ENCODE data around the gene NSG1. TPM values are rescaled to one million over a fixed set of nuclear protein-coding genes. Genes with fewer than 3 reads are reported as not detected.

Gene NSG1
- total RNA-seq, 1 donor from 2014 or later: 10.6 TPM

DNA sequence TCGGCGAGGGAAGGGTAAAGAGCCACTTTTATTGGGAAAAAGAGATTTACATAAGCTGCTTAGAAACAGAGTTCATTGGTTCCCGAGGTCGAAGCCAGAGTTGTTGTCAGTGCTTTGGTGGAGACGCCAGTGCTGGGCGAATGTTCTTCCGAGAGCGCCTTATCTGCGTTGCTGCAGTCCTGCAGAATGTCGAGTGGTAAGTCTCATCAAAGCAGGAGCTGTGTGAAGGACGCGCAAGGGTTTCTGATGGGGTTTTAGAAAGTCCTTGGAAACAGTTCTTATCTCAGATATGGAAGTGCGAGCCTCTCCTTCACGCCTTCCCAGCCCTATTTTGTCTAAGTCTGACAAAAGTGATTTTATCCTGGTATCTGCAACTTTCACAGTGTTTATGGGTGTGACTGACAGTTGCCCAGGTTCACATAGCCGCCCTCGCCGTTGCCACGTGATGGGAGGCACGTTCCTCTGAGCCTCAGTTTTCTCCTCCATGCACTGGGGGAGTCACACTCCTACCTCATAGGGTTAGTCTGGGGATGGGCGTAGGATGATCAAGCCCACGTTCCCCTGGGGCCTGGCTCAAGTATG, 47.3 kb upstream of the NSG1 start:
- DNase-seq (ENCODE audit: low read depth) (no peak), FAIRE-seq (no peak)
- Histone ChIP-seq H3K4me3 (ENCODE audit: insufficient read depth, low read depth, low read length) (no peak overlapping the region), H3K27me3 (ENCODE audit: insufficient read depth, low read length) (peaks cover 27% of the 10 kb centered on the region), H3K4me2 (ENCODE audit: low read length) (no peak overlapping the region), H3K9ac (ENCODE audit: low read length) (no peak overlapping the region), H3K36me3 (ENCODE audit: insufficient read depth, low read length) (no peaks in the 10 kb centered on the region), H3K4me1 (ENCODE audit: insufficient read depth, low read length) (no peaks in the 10 kb centered on the region), H4K20me1 (ENCODE audit: insufficient read depth, low read length) (no peaks in the 10 kb centered on the region), H2AFZ (ENCODE audit: low read depth, low read length) (no peak overlapping the region), H3K79me2 (ENCODE audit: insufficient read depth, low read length) (no peaks in the 10 kb centered on the region), H3K9me3 (ENCODE audit: insufficient read depth, low read depth, low read length) (no peaks in the 10 kb centered on the region), H3K27ac (ENCODE audit: low read depth, low read length) (no peak overlapping the region)
- Mint-ChIP-seq H3K4me1 (ENCODE audit: low read depth, unreplicated experiment) (no peaks in the 10 kb centered on the region), H3K27ac (ENCODE audit: unreplicated experiment) (no peak overlapping the region), H3K4me3 (ENCODE audit: unreplicated experiment) (no peak overlapping the region), H3K27me3 (ENCODE audit: low read depth, unreplicated experiment) (peaks cover 31% of the 10 kb centered on the region), H3K36me3 (ENCODE audit: low read depth, unreplicated experiment) (no peaks in the 10 kb centered on the region), H3K9me3 (ENCODE audit: unreplicated experiment) (no peaks in the 10 kb centered on the region)
- TF ChIP-seq, protein P1, sequence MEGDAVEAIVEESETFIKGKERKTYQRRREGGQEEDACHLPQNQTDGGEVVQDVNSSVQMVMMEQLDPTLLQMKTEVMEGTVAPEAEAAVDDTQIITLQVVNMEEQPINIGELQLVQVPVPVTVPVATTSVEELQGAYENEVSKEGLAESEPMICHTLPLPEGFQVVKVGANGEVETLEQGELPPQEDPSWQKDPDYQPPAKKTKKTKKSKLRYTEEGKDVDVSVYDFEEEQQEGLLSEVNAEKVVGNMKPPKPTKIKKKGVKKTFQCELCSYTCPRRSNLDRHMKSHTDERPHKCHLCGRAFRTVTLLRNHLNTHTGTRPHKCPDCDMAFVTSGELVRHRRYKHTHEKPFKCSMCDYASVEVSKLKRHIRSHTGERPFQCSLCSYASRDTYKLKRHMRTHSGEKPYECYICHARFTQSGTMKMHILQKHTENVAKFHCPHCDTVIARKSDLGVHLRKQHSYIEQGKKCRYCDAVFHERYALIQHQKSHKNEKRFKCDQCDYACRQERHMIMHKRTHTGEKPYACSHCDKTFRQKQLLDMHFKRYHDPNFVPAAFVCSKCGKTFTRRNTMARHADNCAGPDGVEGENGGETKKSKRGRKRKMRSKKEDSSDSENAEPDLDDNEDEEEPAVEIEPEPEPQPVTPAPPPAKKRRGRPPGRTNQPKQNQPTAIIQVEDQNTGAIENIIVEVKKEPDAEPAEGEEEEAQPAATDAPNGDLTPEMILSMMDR (IDR thresholded peaks at IDR 0.05; ENCODE audit: insufficient read depth, low read depth, low read length): no peak
- no peak for TF ChIP-seq EZH2 (IDR thresholded peaks at IDR 0.05; ENCODE audit: insufficient read depth, low read length)

DNA sequence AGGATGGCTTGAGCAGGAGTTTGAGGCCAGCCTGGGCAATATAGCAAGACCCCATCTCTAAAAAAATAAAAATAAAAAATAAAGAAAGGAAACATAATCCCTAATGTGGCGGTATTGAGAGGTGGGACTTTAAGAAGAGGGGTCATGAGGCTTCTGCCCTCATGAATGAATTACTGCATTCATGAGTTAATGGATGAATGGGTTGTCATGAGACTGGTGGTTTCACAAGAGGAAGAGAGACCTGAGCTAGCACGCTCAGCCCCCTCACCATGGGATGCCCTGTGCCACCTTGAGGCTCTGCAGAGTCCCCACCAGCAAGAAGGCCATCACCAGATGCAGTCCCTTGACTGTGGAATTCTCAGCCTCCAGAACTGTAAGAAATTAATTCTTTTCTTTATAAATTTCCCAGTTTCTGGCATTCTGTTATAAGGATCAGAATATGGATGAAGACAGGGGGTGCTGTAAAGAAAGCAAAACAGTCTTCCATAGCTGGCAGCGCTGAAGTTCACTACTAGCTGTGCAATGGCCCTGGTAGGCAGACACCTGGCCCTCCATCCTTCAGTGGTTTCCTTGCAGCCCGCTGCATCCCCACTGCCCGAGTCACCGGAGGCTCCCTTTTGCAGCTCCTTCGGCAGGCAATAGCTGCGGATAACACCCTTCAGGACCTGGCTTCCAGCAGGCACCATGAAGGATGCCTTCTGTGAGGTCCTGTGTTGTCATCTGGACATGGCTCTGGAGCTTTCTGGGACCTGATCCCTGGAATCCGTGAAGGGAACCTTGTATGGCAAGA, 44.8 kb upstream of the NSG1 start:
- no peak overlapping the region for H3K4me3 ChIP-seq (ENCODE audit: insufficient read depth, low read depth, low read length)
- H4K20me1 ChIP-seq (ENCODE audit: insufficient read depth, low read length): no peaks in the 10 kb centered on the region
- H3K9me3 ChIP-seq (ENCODE audit: insufficient read depth, low read depth, low read length): no peaks in the 10 kb centered on the region
- H3K27ac Mint-ChIP-seq (ENCODE audit: unreplicated experiment): no peak overlapping the region
- DNase-seq (ENCODE audit: low read depth) (no peak), FAIRE-seq (no peak)
- peaks cover 28% of the 10 kb centered on the region for H3K27me3 ChIP-seq (ENCODE audit: insufficient read depth, low read length)
- H3K36me3 Mint-ChIP-seq (ENCODE audit: low read depth, unreplicated experiment): no peaks in the 10 kb centered on the region
- no peaks in the 10 kb centered on the region for H3K4me1 Mint-ChIP-seq (ENCODE audit: low read depth, unreplicated experiment)
- H3K4me3 Mint-ChIP-seq (ENCODE audit: unreplicated experiment): no peak overlapping the region
- no peak overlapping the region for H3K9ac ChIP-seq (ENCODE audit: low read length)
- TF ChIP-seq, protein P1 (IDR thresholded peaks at IDR 0.05; ENCODE audit: insufficient read depth, low read depth, low read length): no peak
- no peak for TF ChIP-seq EZH2 (IDR thresholded peaks at IDR 0.05; ENCODE audit: insufficient read depth, low read length)
- no peaks in the 10 kb centered on the region for H3K4me1 ChIP-seq (ENCODE audit: insufficient read depth, low read length)
- no peaks in the 10 kb centered on the region for H3K36me3 ChIP-seq (ENCODE audit: insufficient read depth, low read length)
- H3K4me2 ChIP-seq (ENCODE audit: low read length): no peak overlapping the region
- H3K27ac ChIP-seq (ENCODE audit: low read depth, low read length): no peak overlapping the region
- H3K9me3 Mint-ChIP-seq (ENCODE audit: unreplicated experiment): no peaks in the 10 kb centered on the region
- no peaks in the 10 kb centered on the region for H3K79me2 ChIP-seq (ENCODE audit: insufficient read depth, low read length)
- H2AFZ ChIP-seq (ENCODE audit: low read depth, low read length): no peak overlapping the region
- H3K27me3 Mint-ChIP-seq (ENCODE audit: low read depth, unreplicated experiment): peaks cover 37% of the 10 kb centered on the region

DNA sequence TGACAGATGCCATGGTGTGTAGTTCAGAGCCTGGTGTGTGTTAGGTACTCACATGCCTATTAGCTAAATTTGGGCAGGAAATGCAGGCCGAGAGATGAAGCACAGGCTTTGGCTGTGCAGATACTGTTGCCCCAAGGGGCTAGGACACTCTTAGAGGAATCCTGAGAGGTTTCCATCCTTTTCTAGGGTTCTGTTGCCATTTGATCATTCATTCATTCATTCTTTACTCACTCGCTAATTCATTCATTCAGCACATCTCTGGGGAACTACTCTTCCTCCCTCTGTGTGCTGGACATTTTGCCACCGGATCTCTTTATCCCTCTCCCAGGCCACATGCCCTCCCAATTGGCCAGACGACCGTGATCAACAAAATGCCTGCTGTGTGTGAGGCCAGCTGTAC, 43.9 kb upstream of the NSG1 start:
- H3K4me3 Mint-ChIP-seq (ENCODE audit: unreplicated experiment): no peak overlapping the region
- DNase-seq (ENCODE audit: low read depth) (no peak), FAIRE-seq (no peak)

More for the DNA sequence above, 43.9 kb upstream of the NSG1 start:
- Histone ChIP-seq H3K36me3 (ENCODE audit: insufficient read depth, low read length) (no peaks in the 10 kb centered on the region), H4K20me1 (ENCODE audit: insufficient read depth, low read length) (no peaks in the 10 kb centered on the region), H3K9ac (ENCODE audit: low read length) (no peak overlapping the region), H3K9me3 (ENCODE audit: insufficient read depth, low read depth, low read length) (no peaks in the 10 kb centered on the region), H2AFZ (ENCODE audit: low read depth, low read length) (no peak overlapping the region), H3K4me3 (ENCODE audit: insufficient read depth, low read depth, low read length) (no peak overlapping the region), H3K4me1 (ENCODE audit: insufficient read depth, low read length) (no peaks in the 10 kb centered on the region), H3K27ac (ENCODE audit: low read depth, low read length) (no peak overlapping the region), H3K4me2 (ENCODE audit: low read length) (no peak overlapping the region), H3K79me2 (ENCODE audit: insufficient read depth, low read length) (no peaks in the 10 kb centered on the region), H3K27me3 (ENCODE audit: insufficient read depth, low read length) (peaks cover 21% of the 10 kb centered on the region)
- H3K9me3 Mint-ChIP-seq (ENCODE audit: unreplicated experiment): no peaks in the 10 kb centered on the region
- TF ChIP-seq, protein P1 (IDR thresholded peaks at IDR 0.05; ENCODE audit: insufficient read depth, low read depth, low read length): no peak
- TF ChIP-seq EZH2 (IDR thresholded peaks at IDR 0.05; ENCODE audit: insufficient read depth, low read length): no peak
- H3K36me3 Mint-ChIP-seq (ENCODE audit: low read depth, unreplicated experiment): no peaks in the 10 kb centered on the region
- peaks cover 31% of the 10 kb centered on the region for H3K27me3 Mint-ChIP-seq (ENCODE audit: low read depth, unreplicated experiment)
- no peaks in the 10 kb centered on the region for H3K4me1 Mint-ChIP-seq (ENCODE audit: low read depth, unreplicated experiment)
- H3K27ac Mint-ChIP-seq (ENCODE audit: unreplicated experiment): no peak overlapping the region

All from astrocyte (in vitro differentiated cells and primary cell).